Measurements from ENCODE around the gene TXNL4A. TPM values are rescaled to one million over a fixed set of nuclear protein-coding genes. Genes with fewer than 3 reads are reported as not detected.

Gene TXNL4A, protein sequence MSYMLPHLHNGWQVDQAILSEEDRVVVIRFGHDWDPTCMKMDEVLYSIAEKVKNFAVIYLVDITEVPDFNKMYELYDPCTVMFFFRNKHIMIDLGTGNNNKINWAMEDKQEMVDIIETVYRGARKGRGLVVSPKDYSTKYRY
- total RNA-seq = 10 to 100 TPM; 63.2 to 69.1 (median 66.4) TPM
- total RNA-seq (2013) = 87.7 TPM

DNA sequence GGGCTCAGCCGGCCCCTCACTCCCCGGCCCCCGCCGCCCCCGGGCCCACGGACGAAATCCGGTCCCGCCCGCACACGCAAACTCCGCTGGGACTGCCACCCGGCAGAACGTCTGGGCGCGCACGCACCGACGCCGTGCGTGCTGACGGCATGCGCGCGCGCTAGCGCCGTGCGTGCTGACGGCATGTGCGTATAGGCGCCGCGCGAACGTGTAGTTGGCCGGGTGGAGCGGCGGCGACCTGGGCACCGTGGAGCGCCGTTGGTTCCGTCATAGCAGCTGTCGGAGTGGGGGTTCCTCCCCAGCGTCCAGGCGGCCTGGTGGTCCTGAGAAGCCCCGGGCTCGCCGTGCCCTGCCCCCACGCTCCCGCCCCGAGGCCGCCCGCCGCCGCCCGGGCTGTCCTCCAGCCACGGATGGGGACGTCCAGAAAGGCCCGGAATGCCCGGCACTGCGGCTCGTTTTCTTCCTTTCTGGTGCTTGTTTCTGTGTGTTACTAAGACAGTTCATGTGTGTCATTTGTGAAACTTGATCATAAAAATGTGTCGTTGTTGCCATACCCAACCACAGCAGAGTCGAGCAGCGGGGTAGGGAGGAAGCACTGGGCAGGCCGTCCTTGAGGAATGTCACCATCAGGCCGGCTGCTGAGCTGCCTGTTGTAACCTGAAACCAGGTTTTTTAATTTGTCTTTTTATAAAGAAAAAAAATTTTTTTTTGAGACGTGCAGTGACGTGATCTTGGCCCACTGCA, at the start of gene TXNL4A:
TXNL4A (minus strand) TSS at position 113 of the 744 bp plus-strand sequence. CDS start 171 bp downstream, outside the sequence.
- intact Hi-C loops (cut with micrococcal nuclease) = loop anchor here (1.0 to 5.0 kb wide), 2 partner anchors 36 to 45 kb away; partner anchors contain the start of gene SLC66A2
- ATAC-seq (peak; percentile 91 to 97 (median 92)), DNase-seq (peak; percentile 83 to 95)
- TF ChIP-seq, protein P1, sequence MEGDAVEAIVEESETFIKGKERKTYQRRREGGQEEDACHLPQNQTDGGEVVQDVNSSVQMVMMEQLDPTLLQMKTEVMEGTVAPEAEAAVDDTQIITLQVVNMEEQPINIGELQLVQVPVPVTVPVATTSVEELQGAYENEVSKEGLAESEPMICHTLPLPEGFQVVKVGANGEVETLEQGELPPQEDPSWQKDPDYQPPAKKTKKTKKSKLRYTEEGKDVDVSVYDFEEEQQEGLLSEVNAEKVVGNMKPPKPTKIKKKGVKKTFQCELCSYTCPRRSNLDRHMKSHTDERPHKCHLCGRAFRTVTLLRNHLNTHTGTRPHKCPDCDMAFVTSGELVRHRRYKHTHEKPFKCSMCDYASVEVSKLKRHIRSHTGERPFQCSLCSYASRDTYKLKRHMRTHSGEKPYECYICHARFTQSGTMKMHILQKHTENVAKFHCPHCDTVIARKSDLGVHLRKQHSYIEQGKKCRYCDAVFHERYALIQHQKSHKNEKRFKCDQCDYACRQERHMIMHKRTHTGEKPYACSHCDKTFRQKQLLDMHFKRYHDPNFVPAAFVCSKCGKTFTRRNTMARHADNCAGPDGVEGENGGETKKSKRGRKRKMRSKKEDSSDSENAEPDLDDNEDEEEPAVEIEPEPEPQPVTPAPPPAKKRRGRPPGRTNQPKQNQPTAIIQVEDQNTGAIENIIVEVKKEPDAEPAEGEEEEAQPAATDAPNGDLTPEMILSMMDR (IDR thresholded peaks at IDR 0.05) = no peak
- Histone ChIP-seq H3K36me3 (ENCODE audit: control insufficient read depth, insufficient read depth, low read length) (peaks cover 5% of the 10 kb centered on the region), H3K27me3 (ENCODE audit: control insufficient read depth, insufficient read depth, low read length) (no peaks in the 10 kb centered on the region), H3K27ac (ENCODE audit: low read length) (peak within 1 kb of the TSS; percentile 90), H3K4me3 (ENCODE audit: low read length) (peak within 1 kb of the TSS; percentile 80), H3K9me3 (ENCODE audit: control insufficient read depth, insufficient read depth, low read length) (no peaks in the 10 kb centered on the region), H3K4me1 (ENCODE audit: control insufficient read depth, insufficient read depth, low read length) (peaks cover 24% of the 10 kb centered on the region)
- peaks cover 0 to 2% of the 10 kb centered on the region in 2 donors for H3K27me3 Mint-ChIP-seq (ENCODE audit: low read depth in 2 of 2)
- H3K9me3 Mint-ChIP-seq = no peaks in the 10 kb centered on the region
- H3K36me3 Mint-ChIP-seq = no peaks in the 10 kb centered on the region
- H3K4me3 Mint-ChIP-seq = peak within 1 kb of the TSS; percentile 97
- peak within 1 kb of the TSS; percentile 90 to 94 for H3K27ac Mint-ChIP-seq
- WGBS (ENCODE audit: insufficient coverage) = under 1% methylated on average over 71 of the region's 71 CpGs
- peaks cover 32 to 33% of the 10 kb centered on the region in 2 donors for H3K4me1 Mint-ChIP-seq

DNA sequence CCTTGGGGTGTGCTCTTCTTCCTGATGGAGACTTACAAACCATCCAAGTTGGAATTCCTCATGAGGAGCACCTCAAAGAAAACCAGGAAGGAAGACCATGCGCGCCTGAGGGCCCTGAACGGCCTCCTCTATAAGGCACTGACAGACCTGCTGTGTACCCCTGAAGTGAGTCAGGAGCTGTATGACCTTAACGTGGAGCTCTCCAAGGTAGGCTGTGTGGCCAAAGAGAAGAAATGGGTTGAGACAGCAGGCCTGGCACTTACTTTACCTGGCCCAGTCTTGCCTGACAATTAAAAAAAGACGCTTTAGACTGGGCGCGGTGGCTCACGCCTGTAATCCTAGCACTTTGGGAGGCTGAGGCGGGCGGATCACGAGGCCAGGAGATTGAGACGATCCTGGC, 48.9 kb upstream of the TXNL4A start:
- Mint-ChIP-seq H3K4me1 (peaks cover 30% of the 10 kb centered on the region in 2 donors), H3K27ac (no peak overlapping the region), H3K27me3 (ENCODE audit: low read depth in 2 of 2) (no peaks in the 10 kb centered on the region), H3K4me3 (no peak overlapping the region), H3K9me3 (no peaks in the 10 kb centered on the region), H3K36me3 (no peaks in the 10 kb centered on the region)
- 99% methylated on average over 12 of the region's 12 CpGs for WGBS (ENCODE audit: insufficient coverage)
- peaks cover 15% of the 10 kb centered on the region for H3K4me1 ChIP-seq (ENCODE audit: control insufficient read depth, insufficient read depth, low read length)
- DNase-seq (no peak), ATAC-seq (no peak)
- TF ChIP-seq, protein P1 (IDR thresholded peaks at IDR 0.05) = no peak
- H3K27me3 ChIP-seq (ENCODE audit: control insufficient read depth, insufficient read depth, low read length) = no peaks in the 10 kb centered on the region
- no peak overlapping the region for H3K4me3 ChIP-seq (ENCODE audit: low read length)
- no peaks in the 10 kb centered on the region for H3K9me3 ChIP-seq (ENCODE audit: control insufficient read depth, insufficient read depth, low read length)
- peaks cover 6% of the 10 kb centered on the region for H3K36me3 ChIP-seq (ENCODE audit: control insufficient read depth, insufficient read depth, low read length)
- H3K27ac ChIP-seq (ENCODE audit: low read length) = no peak overlapping the region
- intact Hi-C loops (cut with micrococcal nuclease) = no loop called here

DNA sequence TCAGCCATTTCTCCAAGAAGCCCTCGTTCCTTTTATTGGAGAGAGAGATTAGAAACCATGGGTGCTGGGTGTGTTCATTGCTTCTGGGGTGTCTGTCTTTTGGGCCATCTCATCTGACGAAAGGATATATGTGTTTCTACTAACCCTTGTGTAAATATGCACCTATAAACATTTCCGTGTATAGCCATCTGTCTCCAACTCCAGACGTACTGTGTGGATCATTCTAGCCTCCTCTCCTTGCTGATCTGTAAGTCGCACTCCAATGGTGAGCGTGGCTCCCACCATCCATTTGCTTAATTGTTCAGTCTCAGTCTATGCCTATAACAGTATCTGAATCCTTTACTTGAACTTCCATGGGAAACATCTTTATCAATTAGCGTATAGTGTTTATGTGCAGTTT, 47.6 kb upstream of the TXNL4A start:
- H3K4me1 Mint-ChIP-seq = peaks cover 30% of the 10 kb centered on the region in 2 donors
- ATAC-seq (no peak), DNase-seq (peak in 1 of 2 donors; percentile 4)
- no peak overlapping the region for H3K27ac Mint-ChIP-seq
- TF ChIP-seq, protein P1 (IDR thresholded peaks at IDR 0.05) = no peak
- H3K27me3 ChIP-seq (ENCODE audit: control insufficient read depth, insufficient read depth, low read length) = no peaks in the 10 kb centered on the region
- 92% methylated on average over 6 of the region's 7 CpGs for WGBS (ENCODE audit: insufficient coverage)
- H3K36me3 ChIP-seq (ENCODE audit: control insufficient read depth, insufficient read depth, low read length) = peaks cover 6% of the 10 kb centered on the region
- peaks cover 15% of the 10 kb centered on the region for H3K4me1 ChIP-seq (ENCODE audit: control insufficient read depth, insufficient read depth, low read length)
- no peaks in the 10 kb centered on the region for H3K9me3 ChIP-seq (ENCODE audit: control insufficient read depth, insufficient read depth, low read length)
- H3K4me3 ChIP-seq (ENCODE audit: low read length) = no peak overlapping the region
- no peak overlapping the region for H3K27ac ChIP-seq (ENCODE audit: low read length)
- no peaks in the 10 kb centered on the region for H3K27me3 Mint-ChIP-seq (ENCODE audit: low read depth in 2 of 2)
- intact Hi-C loops (cut with micrococcal nuclease) = no loop called here
- H3K4me3 Mint-ChIP-seq = peak overlapping the region; percentile 25
- no peaks in the 10 kb centered on the region for H3K36me3 Mint-ChIP-seq
- no peaks in the 10 kb centered on the region for H3K9me3 Mint-ChIP-seq

Data from natural killer cell (primary cell).